OCI-LY1 (cell line): ENCODE data around the gene SERGEF.
A peak's percentile ranks its signal among the peaks of the same experiment; 100 is the strongest.

Experiments
- H2AFZ ChIP-seq: fragments of 200-600 bp; sonication (generic), shearing (Covaris generic); 2 replicates; pipeline ENCODE4 v1.6.0; 2014; ENCODE audit warnings: antibody characterized with exemption, mild to moderate bottlenecking, low read length
- H3F3A ChIP-seq: fragments of 200-600 bp; sonication (generic), shearing (Covaris generic); 2 replicates; pipeline ENCODE4 v1.6.0; 2014; ENCODE audit warnings: mild to moderate bottlenecking, antibody characterized with exemption, low read length, moderate library complexity; ENCODE audit not compliant: insufficient read depth
- H3K27ac ChIP-seq: fragments of 200-600 bp; sonication (generic); 2 replicates; pipeline ENCODE4 v1.5.1; 2014; ENCODE audit warnings: low read length, mixed run types, mild to moderate bottlenecking, low read depth; ENCODE audit not compliant: poor library complexity, severe bottlenecking
- H3K27me3 ChIP-seq: fragments of 200-600 bp; sonication (generic); 2 replicates; pipeline ENCODE4 v1.6.0; 2014; ENCODE audit warnings: antibody characterized with exemption, mild to moderate bottlenecking, low read length, moderate library complexity; ENCODE audit not compliant: insufficient read depth
- H3K36me3 ChIP-seq: fragments of 200-600 bp; sonication (generic); 2 replicates; pipeline ENCODE4 v1.6.1; 2014; ENCODE audit warnings: mild to moderate bottlenecking, antibody characterized with exemption, low read length, moderate library complexity, mixed read lengths; ENCODE audit not compliant: insufficient read depth
- H3K4me1 ChIP-seq: fragments of 200-600 bp; sonication (generic); 2 replicates; pipeline ENCODE4 v1.5.1; 2014; ENCODE audit warnings: mild to moderate bottlenecking, low read length, moderate library complexity; ENCODE audit not compliant: insufficient read depth, severe bottlenecking
- H3K4me2 ChIP-seq: fragments of 200-600 bp; sonication (generic), shearing (Covaris generic); 2 replicates; pipeline ENCODE4 v1.6.1; 2014; ENCODE audit warnings: low read length
- H3K4me3 ChIP-seq: fragments of 200-600 bp; sonication (generic); 2 replicates; pipeline ENCODE4 v1.5.1; 2014; ENCODE audit warnings: low read length, low read depth, mild to moderate bottlenecking, mixed read lengths; ENCODE audit not compliant: poor library complexity, severe bottlenecking
- H3K79me2 ChIP-seq: fragments of 200-600 bp; shearing (Covaris generic); 2 replicates; pipeline ENCODE4 v1.6.1; 2016; ENCODE audit warnings: mixed run types, low read length, mixed read lengths; ENCODE audit not compliant: insufficient read depth
- H3K9ac ChIP-seq: fragments of 200-600 bp; sonication (generic), shearing (Covaris generic); 2 replicates; pipeline ENCODE4 v1.6.1; 2014; ENCODE audit warnings: mild to moderate bottlenecking, low read length, mixed read lengths
- H3K9me2 ChIP-seq: fragments of 200-600 bp; sonication (generic), shearing (Covaris generic); 2 replicates; pipeline ENCODE4 v1.6.1; 2014; ENCODE audit warnings: low read depth, mild to moderate bottlenecking, low read length, mixed read lengths
- H3K9me3 ChIP-seq: fragments of 200-600 bp; shearing (Covaris generic); 2 replicates; pipeline ENCODE4 v1.6.1; 2014; ENCODE audit warnings: low read length, mixed read lengths
- H4K20me1 ChIP-seq: fragments of 200-600 bp; sonication (generic), shearing (Covaris generic); 2 replicates; pipeline ENCODE4 v1.6.0; 2016; ENCODE audit warnings: mild to moderate bottlenecking, low read length; ENCODE audit not compliant: insufficient read depth
- CTCF ChIP-seq: fragments of 200-600 bp; sonication (generic), shearing (Covaris generic); IDR thresholded peaks from 2 replicates; pipeline ENCODE4 v1.5.1; 2017; ENCODE audit warnings: mild to moderate bottlenecking, antibody characterized with exemption, low read length, moderate library complexity, mixed read lengths
- EZH2 ChIP-seq: fragments of 200-600 bp; sonication (generic), shearing (Covaris generic); IDR thresholded peaks from 2 replicates; pipeline ENCODE4 v1.8.0; 2017; ENCODE audit warnings: borderline replicate concordance, mixed run types, mild to moderate bottlenecking, antibody characterized with exemption, low read length, moderate library complexity, mixed read lengths

SERGEF gene

GRCh38 chr11:17914957-17915356 is 97.9 kb downstream of the SERGEF start:
- no peaks in the 10 kb centered on the region for H3K9me3 ChIP-seq
- no peak overlapping the region for H3K27ac ChIP-seq
- no peak overlapping the region for H3K9ac ChIP-seq
- no peaks in the 10 kb centered on the region for H3K27me3 ChIP-seq
- no peak overlapping the region for H3K4me3 ChIP-seq
- peaks cover 10% of the 10 kb centered on the region; the same call in 1 of the 2 replicates for H3K36me3 ChIP-seq
- no peaks in the 10 kb centered on the region for H3K4me1 ChIP-seq
- no peak overlapping the region for H2AFZ ChIP-seq
- no peaks in the 10 kb centered on the region for H3K9me2 ChIP-seq
- no peaks in the 10 kb centered on the region for H3K79me2 ChIP-seq
- no peak for TF ChIP-seq EZH2
- TF ChIP-seq CTCF: no peak
- no peaks in the 10 kb centered on the region for H4K20me1 ChIP-seq
- no peaks in the 10 kb centered on the region for H3F3A ChIP-seq
- H3K4me2 ChIP-seq: no peak overlapping the region

- no peaks in the 10 kb centered on the region for H3K79me2 ChIP-seq
- no peaks in the 10 kb centered on the region for H3K9me3 ChIP-seq
- H2AFZ ChIP-seq: no peak overlapping the region
- no peak overlapping the region for H3K9ac ChIP-seq
- no peaks in the 10 kb centered on the region for H4K20me1 ChIP-seq
- no peak overlapping the region for H3K4me2 ChIP-seq
- no peak for TF ChIP-seq EZH2
- TF ChIP-seq CTCF: no peak
- no peaks in the 10 kb centered on the region for H3K27me3 ChIP-seq
- H3K4me3 ChIP-seq: no peak overlapping the region
- H3K9me2 ChIP-seq: no peaks in the 10 kb centered on the region
- H3F3A ChIP-seq: no peaks in the 10 kb centered on the region
- no peak overlapping the region for H3K27ac ChIP-seq
- no peaks in the 10 kb centered on the region for H3K4me1 ChIP-seq
- no peaks in the 10 kb centered on the region for H3K36me3 ChIP-seq
Observed at GRCh38 chr11:17907046-17907445, 105.8 kb downstream of the SERGEF start.

- Histone ChIP-seq H3K9me3 (no peaks in the 10 kb centered on the region), H3K9ac (no peak overlapping the region), H3K79me2 (no peaks in the 10 kb centered on the region), H3F3A (no peaks in the 10 kb centered on the region), H3K36me3 (no peaks in the 10 kb centered on the region), H3K27ac (no peak overlapping the region), H4K20me1 (no peaks in the 10 kb centered on the region), H2AFZ (no peak overlapping the region), H3K9me2 (no peaks in the 10 kb centered on the region), H3K4me2 (no peak overlapping the region), H3K27me3 (no peaks in the 10 kb centered on the region), H3K4me3 (no peak overlapping the region), H3K4me1 (no peaks in the 10 kb centered on the region)
- TF ChIP-seq EZH2: no peak
- peak; percentile 27; the same call in 1 of the 2 replicates for TF ChIP-seq CTCF
Observed at GRCh38 chr11:17906436-17906835, 106.4 kb downstream of the SERGEF start.
